NCI-H748 (cell line): ENCODE measurements around the gene FNDC8.
"Not testable (repeated sequence)": the region's sequence is repeated elsewhere in the genome, so short reads cannot be mapped to it uniquely, and the experiment has no call there.

ENCODE experiments used
- DNase-seq: peaks from one replicate; lab custom pipeline; 2025; ENCODE audit not compliant: unreplicated experiment; lab: John Stamatoyannopoulos, UW

Gene FNDC8

DNA sequence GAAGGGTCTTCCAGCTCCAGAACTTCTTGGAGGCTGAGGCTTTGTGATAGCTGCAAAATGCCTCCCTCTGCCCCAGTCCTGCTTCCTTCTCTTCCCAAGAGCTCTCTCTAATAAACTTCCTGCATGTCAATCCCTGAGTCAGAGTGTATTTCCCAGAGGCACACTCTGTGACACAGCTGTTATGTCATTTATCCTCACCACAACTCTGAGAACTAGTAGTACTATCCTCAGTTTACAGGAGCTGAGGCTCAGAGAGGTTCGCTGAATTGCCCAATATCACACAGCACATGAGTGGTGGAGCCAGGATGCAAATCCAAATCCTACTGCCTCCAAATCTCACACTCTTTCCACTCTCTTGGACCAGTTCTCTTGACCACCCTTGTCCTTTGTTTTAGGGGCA lies 46.3 kb downstream of the FNDC8 start:
- no peak for DNase-seq

DNA sequence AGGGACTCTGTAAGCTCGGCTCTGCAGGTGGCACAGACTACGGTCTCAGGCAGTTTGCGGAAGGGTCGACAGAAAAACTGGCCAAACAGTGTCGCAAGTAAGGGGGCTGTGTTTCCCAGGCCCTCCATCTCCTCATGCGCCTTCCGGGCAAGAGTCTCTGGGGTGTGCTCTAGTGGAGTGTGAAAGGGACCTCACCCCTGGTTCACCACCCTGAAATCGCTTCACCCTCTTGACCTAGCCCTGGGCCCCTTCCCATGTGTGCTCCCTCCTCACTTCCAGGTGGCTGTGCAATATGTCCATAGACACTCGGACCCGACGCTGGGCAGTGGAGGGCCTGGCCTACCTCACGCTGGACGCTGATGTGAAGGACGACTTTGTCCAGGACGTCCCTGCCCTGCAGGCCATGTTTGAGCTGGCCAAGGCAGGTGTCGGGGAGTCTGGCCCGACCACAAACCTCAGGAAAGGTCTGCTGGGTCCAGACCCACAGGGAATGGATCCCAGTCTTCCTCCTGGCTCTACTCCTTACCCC lies 48.5 kb downstream of the FNDC8 start:
- DNase-seq = no peak

- DNase-seq = no peak
These were observed 49.8 kb downstream of the FNDC8 start for GRCh38 chr17:35170968-35171771.

- no peak for DNase-seq
These were observed 50.4 kb downstream of the FNDC8 start for GRCh38 chr17:35171834-35172233.

DNA sequence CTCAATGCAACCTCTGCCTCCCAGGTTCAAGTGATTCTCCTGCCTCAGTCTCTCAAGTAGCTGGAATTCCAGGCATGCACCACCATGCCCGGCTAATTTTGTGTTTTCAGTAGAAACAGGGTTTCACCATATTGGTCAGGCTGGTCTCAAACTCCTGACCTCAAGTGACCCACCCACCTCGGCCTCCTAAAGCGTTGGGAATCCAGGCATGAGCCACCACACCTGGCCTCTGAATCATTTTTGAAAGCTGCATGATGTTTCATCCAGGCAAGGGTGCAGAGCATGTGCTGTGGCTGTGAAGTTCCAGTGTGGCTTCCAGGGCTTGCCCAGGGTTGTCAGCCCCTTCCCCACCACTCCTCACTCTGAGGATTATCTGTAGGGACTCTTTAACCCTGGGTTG lies 50.9 kb downstream of the FNDC8 start:
- not testable (repeated sequence) for DNase-seq

GRCh38 chr17:35174835-35175334 lies 53.5 kb downstream of the FNDC8 start:
- DNase-seq = no peak

GRCh38 chr17:35175638-35176415 lies 54.4 kb downstream of the FNDC8 start:
- DNase-seq = no peak

DNA sequence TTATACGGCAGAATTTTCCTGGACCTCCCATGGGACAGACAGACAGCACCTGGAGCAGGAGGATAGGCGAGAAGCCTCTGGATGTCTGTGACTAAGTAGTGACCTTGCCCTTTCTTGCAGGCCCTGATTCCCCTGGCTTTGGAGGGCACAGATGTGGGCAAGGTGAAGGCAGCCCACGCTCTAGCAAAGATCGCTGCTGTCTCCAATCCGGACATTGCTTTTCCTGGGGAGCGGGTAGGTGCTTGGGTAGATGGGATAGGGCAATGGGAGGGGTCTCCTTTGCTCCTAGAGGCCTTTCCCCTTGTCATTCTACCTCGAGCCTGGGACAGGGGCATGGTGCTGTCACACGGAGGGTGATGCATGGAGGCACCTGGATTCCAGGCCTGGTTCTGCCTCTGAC lies 55.5 kb downstream of the FNDC8 start:
- no peak for DNase-seq

- not testable (repeated sequence) for DNase-seq
These were observed 58.0 kb downstream of the FNDC8 start for GRCh38 chr17:35179379-35179778.
